Ovary (tissue), 3 donors: Measurements from ENCODE around the gene CD7.

Experiments used
- CTCF ChIP-seq, 3 donors: fragments of 450-650 bp in 2 of 3; fragments of 200-600 bp in 1 of 3; IDR thresholded peaks; one replicate each; pipeline versions ENCODE4 v1.5.1 to v1.8.0; 2016 to 2022; ENCODE audit warnings: antibody characterized with exemption in 3 of 3, mild to moderate bottlenecking in 1 of 3
- EP300 ChIP-seq: sonication (generic); formaldehyde crosslinking; IDR thresholded peaks from one replicate; pipeline ENCODE4 v1.6.1; 2017; ENCODE audit warnings: antibody characterized with exemption
- POLR2A ChIP-seq: fragments of 450-650 bp; IDR thresholded peaks from one replicate; pipeline ENCODE4 v1.6.1; 2017; ENCODE audit warnings: antibody characterized with exemption, mild to moderate bottlenecking, moderate library complexity
- donor health status: DM: no; HTN: no; CAD: no.

DNA sequence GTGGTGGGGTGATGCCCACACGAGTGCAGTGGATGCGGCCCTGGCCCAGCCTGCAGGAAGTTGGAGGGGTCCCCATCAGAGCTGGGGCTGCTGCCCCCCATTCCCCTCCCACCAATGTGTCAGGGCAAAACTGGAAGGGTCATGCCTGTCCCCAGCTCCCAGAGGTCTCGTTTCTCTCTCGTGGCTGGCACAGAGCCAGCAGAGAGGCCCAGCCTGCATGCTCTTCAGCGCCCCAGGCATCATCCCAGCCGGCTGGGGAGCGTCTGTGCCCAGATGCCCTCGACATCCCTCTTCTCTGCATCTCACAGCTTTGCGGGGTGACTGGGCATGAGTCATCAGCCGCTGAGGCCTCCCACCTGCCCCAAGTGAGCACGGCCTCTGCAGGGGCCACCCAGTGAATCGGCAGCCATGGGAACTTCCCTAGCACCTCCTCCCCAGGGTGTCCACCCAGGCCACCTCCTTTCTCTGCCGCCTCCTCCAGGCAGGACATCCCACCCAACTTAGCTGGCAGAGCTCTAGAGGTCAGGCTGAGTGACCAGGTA is 34.1 kb downstream of the CD7 start:
- no peak for TF ChIP-seq CTCF (IDR thresholded peaks at IDR 0.05)
- TF ChIP-seq EP300 = no peak
- TF ChIP-seq POLR2A = no peak
